SIG-M5 treated with dmso at 0.1 percent for 504 hours (cell line): ENCODE measurements around the gene NCOR2.

Experiments
- DNase-seq: peaks from one replicate; lab custom pipeline; 2025; ENCODE audit not compliant: unreplicated experiment; lab: John Stamatoyannopoulos, UW

Gene NCOR2

GRCh38 chr12:124577986-124578385 lies 10.6 kb upstream of the NCOR2 start:
- no peak for DNase-seq

GRCh38 chr12:124577374-124577773 lies 10.0 kb upstream of the NCOR2 start:
- no peak for DNase-seq

GRCh38 chr12:124576061-124576650 lies 8.7 kb upstream of the NCOR2 start:
- DNase-seq: no peak

- DNase-seq: peak; percentile 22
Observed at GRCh38 chr12:124573839-124574786, 6.7 kb upstream of the NCOR2 start.

- no peak for DNase-seq
Observed at GRCh38 chr12:124571556-124571955, 4.1 kb upstream of the NCOR2 start.

- DNase-seq: no peak
Observed at GRCh38 chr12:124570810-124571209, 3.4 kb upstream of the NCOR2 start.

GRCh38 chr12:124569375-124570148 lies 2.1 kb upstream of the NCOR2 start:
- no peak for DNase-seq

GRCh38 chr12:124568431-124569374 lies 1.3 kb upstream of the NCOR2 start:
- peak; percentile 94 for DNase-seq

- peak; percentile 85 for DNase-seq
Observed at GRCh38 chr12:124567673-124568373, 411 bp upstream of the NCOR2 start.

GRCh38 chr12:124566161-124566996 lies 1.0 kb downstream of the NCOR2 start:
- DNase-seq: peak; percentile 64

GRCh38 chr12:124565656-124566160 lies 1.7 kb downstream of the NCOR2 start:
- DNase-seq: no peak

GRCh38 chr12:124564971-124565491 lies 2.4 kb downstream of the NCOR2 start:
- DNase-seq: no peak

- no peak for DNase-seq
Observed at GRCh38 chr12:124564232-124564958, 3.0 kb downstream of the NCOR2 start.

- no peak for DNase-seq
Observed at GRCh38 chr12:124563809-124564208, 3.6 kb downstream of the NCOR2 start.

- DNase-seq: no peak
Observed at GRCh38 chr12:124563401-124563800, 4.0 kb downstream of the NCOR2 start.

- no peak for DNase-seq
Observed at GRCh38 chr12:124562796-124563181, 4.6 kb downstream of the NCOR2 start.

- DNase-seq: no peak
Observed at GRCh38 chr12:124562018-124562795, 5.2 kb downstream of the NCOR2 start.
